Tongue (tissue), 2 donors: Measurements from ENCODE around the gene EHMT1. TPM values are rescaled to one million over a fixed set of nuclear protein-coding genes. Genes with fewer than 3 reads are reported as not detected.

Experiments used
- DNase-seq: peaks from one replicate; pipeline ENCODE4 v3.0.0-alpha.2; 2015
- total RNA-seq: library from RNA; depleted of rRNA; stranded (reverse); fragments of >200 nt; gene quantifications from one replicate; pipeline ENCODE4 v1.2.3, GENCODE V29; 2014

EHMT1 gene
- total RNA-seq, 1 donor from 2014 or later, result 70.3 TPM

GRCh38 chr9:137741330-137741729 is 122.5 kb downstream of the EHMT1 start:
- no peak for DNase-seq

- no peak for DNase-seq
These were observed 123.9 kb downstream of the EHMT1 start for GRCh38 chr9:137742698-137743097.

- no peak for DNase-seq
These were observed 124.9 kb downstream of the EHMT1 start for GRCh38 chr9:137743695-137744094.

GRCh38 chr9:137744632-137745183 is 125.9 kb downstream of the EHMT1 start:
- no peak for DNase-seq

- DNase-seq, result peak; percentile 82
These were observed 126.8 kb downstream of the EHMT1 start for GRCh38 chr9:137745541-137745991.

- no peak for DNase-seq
These were observed 129.5 kb downstream of the EHMT1 start for GRCh38 chr9:137748311-137748710.

GRCh38 chr9:137748741-137749140 is 129.9 kb downstream of the EHMT1 start:
- peak; percentile 69 for DNase-seq

- DNase-seq, result peak; percentile 10
These were observed 130.7 kb downstream of the EHMT1 start for GRCh38 chr9:137749511-137749910.

GRCh38 chr9:137750007-137750406 is 131.2 kb downstream of the EHMT1 start:
- no peak for DNase-seq

GRCh38 chr9:137750566-137750965 is 131.8 kb downstream of the EHMT1 start:
- DNase-seq, result no peak

GRCh38 chr9:137751616-137752015 is 132.8 kb downstream of the EHMT1 start:
- DNase-seq, result no peak

GRCh38 chr9:137752426-137752825 is 133.6 kb downstream of the EHMT1 start:
- peak; percentile 20 for DNase-seq

- no peak for DNase-seq
These were observed 134.5 kb downstream of the EHMT1 start for GRCh38 chr9:137753192-137753765.

- DNase-seq, result no peak
These were observed 136.6 kb downstream of the EHMT1 start for GRCh38 chr9:137755261-137755927.

GRCh38 chr9:137756045-137756744 is 137.4 kb downstream of the EHMT1 start:
- peak; percentile 26 for DNase-seq

- DNase-seq, result no peak
These were observed 138.3 kb downstream of the EHMT1 start for GRCh38 chr9:137757139-137757538.

- DNase-seq, result no peak
These were observed 138.8 kb downstream of the EHMT1 start for GRCh38 chr9:137757613-137758029.

- DNase-seq, result no peak
These were observed 139.3 kb downstream of the EHMT1 start for GRCh38 chr9:137758067-137758466.

- no peak for DNase-seq
These were observed 140.3 kb downstream of the EHMT1 start for GRCh38 chr9:137759117-137759516.

GRCh38 chr9:137759649-137760321 is 141.0 kb downstream of the EHMT1 start:
- DNase-seq, result no peak

- peak; percentile 46 for DNase-seq
These were observed 141.6 kb downstream of the EHMT1 start for GRCh38 chr9:137760426-137760825.

GRCh38 chr9:137761032-137761431 is 142.2 kb downstream of the EHMT1 start:
- DNase-seq, result no peak

- DNase-seq, result no peak
These were observed 143.0 kb downstream of the EHMT1 start for GRCh38 chr9:137761793-137762192.
